ENCODE measurements around the gene FBXO11. TPM values are rescaled to one million over a fixed set of nuclear protein-coding genes. Genes with fewer than 3 reads are reported as not detected.

FBXO11 gene
- total and polyA plus RNA-seq, 2 of the 4 experiments (the other 2 are of a cell fraction): 27.1 to 29.6 TPM

DNA sequence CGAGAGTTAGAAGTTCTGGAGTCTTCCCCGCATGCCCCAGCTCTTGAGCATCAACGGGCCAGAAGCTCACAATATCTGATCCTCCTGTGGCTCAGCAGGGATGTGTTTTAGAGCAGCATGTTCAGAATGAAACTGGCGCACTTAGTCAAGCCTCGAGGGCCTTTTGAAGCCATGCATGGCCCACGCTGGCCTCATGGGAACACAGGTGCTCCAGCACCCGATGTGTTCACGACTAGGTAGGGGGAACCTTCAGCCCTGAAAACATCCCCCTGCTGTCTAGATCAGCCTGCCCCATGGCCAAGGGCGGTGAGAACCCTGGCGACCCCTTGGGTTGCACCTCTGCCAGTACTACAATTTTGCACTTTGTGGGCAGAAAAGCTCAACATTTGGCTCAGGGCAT is 90.5 kb downstream of the FBXO11 start:
- intact Hi-C loops (cut with micrococcal nuclease) (no loop called here), in situ Hi-C loops (cut with MboI; ENCODE audit: low sequenced_read_pairs) (no loop called here), dilution Hi-C loops (cut with HindIII; ENCODE audit: low sequenced_read_pairs, unreplicated experiment) (no loop called here)
- H3K9ac ChIP-seq (ENCODE audit: low read depth, low read length): no peak overlapping the region
- ChIA-PET POLR2A (ENCODE audit: unreplicated experiment) (no interaction called here), CTCF (no interaction called here)
- no peak overlapping the region for H2BK20ac ChIP-seq (ENCODE audit: low read depth, low read length)
- no peak overlapping the region for H2BK15ac ChIP-seq (ENCODE audit: low read depth, low read length)
- WGBS, 2 experiments (ENCODE audit: extremely low coverage in 2 of 2, insufficient read length in 1 of 2): 98% methylated on average over 5 of the region's 10 CpGs; no CpG with 5 or more reads in 1 of the 2 experiments
- H3K18ac ChIP-seq (ENCODE audit: low read depth, low read length): no peak overlapping the region
- no peak overlapping the region for H4K91ac ChIP-seq (ENCODE audit: insufficient read depth, low read depth, low read length)
- H4K5ac ChIP-seq (ENCODE audit: low read depth, low read length): no peak overlapping the region
- H3K9me3 ChIP-seq (ENCODE audit: control insufficient read depth, insufficient read depth, low read length): no peaks in the 10 kb centered on the region
- peaks cover 32% of the 10 kb centered on the region for H3K36me3 ChIP-seq (ENCODE audit: control insufficient read depth, insufficient read depth, low read length)
- no peaks in the 10 kb centered on the region for H3K4me1 ChIP-seq (ENCODE audit: control insufficient read depth, insufficient read depth, low read length)
- no TSS peak for BruUV-seq (replicated peaks)
- no peaks in the 10 kb centered on the region for H3K27me3 ChIP-seq (ENCODE audit: control insufficient read depth, insufficient read depth, low read length)
- no peak overlapping the region for H3K14ac ChIP-seq (replicated peaks; ENCODE audit: low read depth, low read length)
- H2AK9ac ChIP-seq (replicated peaks; ENCODE audit: low read depth, low read length, poor library complexity): no peak overlapping the region
- TF ChIP-seq, protein P1, sequence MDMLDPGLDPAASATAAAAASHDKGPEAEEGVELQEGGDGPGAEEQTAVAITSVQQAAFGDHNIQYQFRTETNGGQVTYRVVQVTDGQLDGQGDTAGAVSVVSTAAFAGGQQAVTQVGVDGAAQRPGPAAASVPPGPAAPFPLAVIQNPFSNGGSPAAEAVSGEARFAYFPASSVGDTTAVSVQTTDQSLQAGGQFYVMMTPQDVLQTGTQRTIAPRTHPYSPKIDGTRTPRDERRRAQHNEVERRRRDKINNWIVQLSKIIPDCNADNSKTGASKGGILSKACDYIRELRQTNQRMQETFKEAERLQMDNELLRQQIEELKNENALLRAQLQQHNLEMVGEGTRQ (IDR thresholded peaks at IDR 0.05; ENCODE audit: low read depth, low read length): no peak
- no peak for TF ChIP-seq CHD1 (IDR thresholded peaks at IDR 0.05; ENCODE audit: low read depth, low read length)
- TF ChIP-seq, protein P2, sequence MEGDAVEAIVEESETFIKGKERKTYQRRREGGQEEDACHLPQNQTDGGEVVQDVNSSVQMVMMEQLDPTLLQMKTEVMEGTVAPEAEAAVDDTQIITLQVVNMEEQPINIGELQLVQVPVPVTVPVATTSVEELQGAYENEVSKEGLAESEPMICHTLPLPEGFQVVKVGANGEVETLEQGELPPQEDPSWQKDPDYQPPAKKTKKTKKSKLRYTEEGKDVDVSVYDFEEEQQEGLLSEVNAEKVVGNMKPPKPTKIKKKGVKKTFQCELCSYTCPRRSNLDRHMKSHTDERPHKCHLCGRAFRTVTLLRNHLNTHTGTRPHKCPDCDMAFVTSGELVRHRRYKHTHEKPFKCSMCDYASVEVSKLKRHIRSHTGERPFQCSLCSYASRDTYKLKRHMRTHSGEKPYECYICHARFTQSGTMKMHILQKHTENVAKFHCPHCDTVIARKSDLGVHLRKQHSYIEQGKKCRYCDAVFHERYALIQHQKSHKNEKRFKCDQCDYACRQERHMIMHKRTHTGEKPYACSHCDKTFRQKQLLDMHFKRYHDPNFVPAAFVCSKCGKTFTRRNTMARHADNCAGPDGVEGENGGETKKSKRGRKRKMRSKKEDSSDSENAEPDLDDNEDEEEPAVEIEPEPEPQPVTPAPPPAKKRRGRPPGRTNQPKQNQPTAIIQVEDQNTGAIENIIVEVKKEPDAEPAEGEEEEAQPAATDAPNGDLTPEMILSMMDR (conservative IDR thresholded peaks at IDR 0.05; ENCODE audit: low read depth, low read length): no peak
- no peak for TF ChIP-seq MAZ (IDR thresholded peaks at IDR 0.05; ENCODE audit: borderline replicate concordance, low read depth, low read length)
- TF ChIP-seq RFX5 (IDR thresholded peaks at IDR 0.05; ENCODE audit: low read depth, low read length): no peak
- TF ChIP-seq RAD21 (IDR thresholded peaks at IDR 0.05; ENCODE audit: low read length): no peak
- TF ChIP-seq SMC3 (IDR thresholded peaks at IDR 0.05; ENCODE audit: low read depth, low read length): no peak
- TF ChIP-seq POLR2A (IDR thresholded peaks at IDR 0.05; ENCODE audit: low read depth, low read length): no peak
- TF ChIP-seq, protein P3, sequence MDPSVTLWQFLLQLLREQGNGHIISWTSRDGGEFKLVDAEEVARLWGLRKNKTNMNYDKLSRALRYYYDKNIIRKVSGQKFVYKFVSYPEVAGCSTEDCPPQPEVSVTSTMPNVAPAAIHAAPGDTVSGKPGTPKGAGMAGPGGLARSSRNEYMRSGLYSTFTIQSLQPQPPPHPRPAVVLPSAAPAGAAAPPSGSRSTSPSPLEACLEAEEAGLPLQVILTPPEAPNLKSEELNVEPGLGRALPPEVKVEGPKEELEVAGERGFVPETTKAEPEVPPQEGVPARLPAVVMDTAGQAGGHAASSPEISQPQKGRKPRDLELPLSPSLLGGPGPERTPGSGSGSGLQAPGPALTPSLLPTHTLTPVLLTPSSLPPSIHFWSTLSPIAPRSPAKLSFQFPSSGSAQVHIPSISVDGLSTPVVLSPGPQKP (IDR thresholded peaks at IDR 0.05; ENCODE audit: borderline replicate concordance, low read depth, low read length): no peak
- TF ChIP-seq BHLHE40 (IDR thresholded peaks at IDR 0.05; ENCODE audit: low read depth, low read length): no peak
- TF ChIP-seq RCOR1 (IDR thresholded peaks at IDR 0.05; ENCODE audit: insufficient replicate concordance, low read length): no peak
- no peak overlapping the region for H3K4me2 ChIP-seq (ENCODE audit: low read depth, low read length)
- H2BK5ac ChIP-seq (ENCODE audit: low read depth, low read length, poor library complexity, severe bottlenecking): no peak overlapping the region
- no peak overlapping the region for H2BK120ac ChIP-seq (ENCODE audit: low read depth, low read length)
- H3K27ac ChIP-seq (ENCODE audit: insufficient read depth, low read length): no peak overlapping the region
- H3K4ac ChIP-seq (ENCODE audit: low read depth, low read length): no peak overlapping the region
- H4K20me1 ChIP-seq (ENCODE audit: insufficient read depth, low read length): no peaks in the 10 kb centered on the region
- ATAC-seq (ENCODE audit: low read depth) (no peak), DNase-seq (no peak)
- H3K9me1 ChIP-seq (ENCODE audit: insufficient read depth, low read length): no peaks in the 10 kb centered on the region
- no peak overlapping the region for H3K23ac ChIP-seq (ENCODE audit: low read depth, low read length)
- no peak overlapping the region for H4K8ac ChIP-seq (ENCODE audit: low read depth in 2 of 2, low read length in 2 of 2)
- peaks cover 3 to 6% of the 10 kb centered on the region in 2 experiments; a peak in 3 of 4 replicates for H3K79me1 ChIP-seq (ENCODE audit: low read depth in 1 of 2, low read length in 2 of 2)
- H2AK5ac ChIP-seq (ENCODE audit: low read depth, low read length): no peak overlapping the region
- H3K4me3 ChIP-seq (ENCODE audit: insufficient read depth, low read depth, low read length): no peak overlapping the region
- no peak overlapping the region for H2AFZ ChIP-seq (replicated peaks; ENCODE audit: low read length, poor library complexity)
- no peak overlapping the region for H3K56ac ChIP-seq (ENCODE audit: extremely low read depth, insufficient read depth, low read length)
